Left forelimb (tissue), 1 donor: Measurements from ENCODE around the gene NGFR.
"Not testable (repeated sequence)": the region's sequence is repeated elsewhere in the genome, so short reads cannot be mapped to it uniquely, and the experiment has no call there.

Source experiments
- DNase-seq: peaks from one replicate; pipeline ENCODE4 v3.0.0-alpha.2; 2018; ENCODE audit warnings: low spot score

NGFR gene

DNA sequence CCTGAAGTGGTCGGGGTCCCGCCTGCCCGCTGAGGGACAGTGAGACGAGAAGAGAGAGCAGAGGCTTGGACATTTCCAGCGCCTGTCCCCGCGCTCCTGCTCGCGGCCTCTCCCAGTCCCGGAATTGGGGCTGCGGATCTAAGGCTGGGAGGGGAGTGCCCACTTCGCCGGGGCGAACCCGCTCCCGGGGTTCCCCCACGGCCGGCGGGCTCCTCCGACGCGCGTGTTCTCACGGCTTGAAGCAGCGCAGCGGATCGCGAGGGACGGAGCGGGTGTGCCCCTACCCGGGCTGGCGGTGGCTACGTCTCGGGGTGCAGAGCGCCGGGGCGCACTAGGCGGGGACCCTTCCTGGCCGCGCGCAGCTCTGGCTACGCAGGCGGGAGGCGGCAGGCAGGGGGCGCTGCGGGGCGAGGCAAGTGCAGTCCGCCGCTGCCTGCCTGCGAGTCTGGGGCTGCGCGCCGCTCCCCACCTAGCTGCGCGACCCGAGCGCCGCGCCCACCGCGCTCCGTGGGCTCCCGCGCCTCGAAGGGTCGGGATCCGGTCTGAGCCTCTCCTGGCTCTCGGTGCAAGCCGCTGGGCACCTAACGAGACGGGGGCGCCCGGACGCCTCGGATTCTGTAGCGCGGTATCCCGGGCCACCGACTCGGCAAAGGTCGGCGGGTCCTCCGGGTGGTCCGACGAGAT lies 1.2 kb downstream of the NGFR start:
- peak; percentile 87 for DNase-seq

GRCh38 chr17:49496867-49497147 lies 1.7 kb downstream of the NGFR start:
- peak; percentile 61 for DNase-seq

- peak; percentile 66 for DNase-seq
These were observed 2.3 kb downstream of the NGFR start for GRCh38 chr17:49497148-49498028.

DNA sequence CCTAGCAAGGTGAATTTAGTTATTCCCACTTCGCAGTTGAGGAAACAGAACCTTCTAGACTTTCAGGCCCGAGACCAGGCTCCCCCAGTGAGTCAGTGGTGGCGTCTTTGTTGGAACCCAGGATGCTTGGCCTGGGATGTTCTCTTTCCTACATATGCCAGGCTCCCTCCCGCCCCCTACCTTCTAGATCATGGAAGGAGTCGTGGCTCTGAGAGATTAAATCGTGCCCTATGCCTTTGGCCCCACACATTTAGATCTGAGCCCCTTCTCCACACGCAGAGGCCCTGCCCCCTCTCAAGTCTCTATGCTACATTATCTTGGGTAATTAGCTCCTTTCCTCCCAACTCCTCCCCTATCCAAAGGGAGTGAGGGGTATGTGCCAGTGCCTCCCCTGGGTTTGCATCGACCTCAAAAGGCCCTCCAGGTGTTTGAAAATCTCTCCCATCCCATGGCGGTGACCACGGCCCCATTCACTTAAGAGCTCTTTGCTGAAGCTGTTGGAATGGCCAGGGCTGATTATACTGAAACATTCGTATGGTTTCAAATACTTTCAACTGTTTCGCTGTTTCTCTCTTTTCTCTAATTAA lies 3.0 kb downstream of the NGFR start:
- DNase-seq: no peak

DNA sequence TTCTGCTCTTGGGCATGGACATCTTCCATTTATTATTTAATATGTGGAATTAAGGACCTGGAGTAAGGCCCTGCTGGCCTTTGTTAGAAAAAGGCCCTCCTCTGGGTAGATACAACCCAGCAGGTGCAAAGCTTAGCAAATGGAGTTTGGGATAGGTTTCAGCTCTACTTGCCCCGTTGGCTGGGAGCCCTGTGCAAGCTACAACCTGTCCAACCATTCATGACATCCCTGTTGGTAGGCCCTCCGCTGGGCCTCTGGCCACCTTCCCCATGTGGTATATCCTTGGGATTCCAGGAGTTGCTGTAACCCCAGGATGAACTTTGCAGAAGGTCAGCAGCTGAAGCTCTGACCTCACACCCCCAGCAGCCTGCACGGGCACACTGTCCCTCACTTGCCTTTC lies 6.4 kb downstream of the NGFR start:
- no peak for DNase-seq

DNA sequence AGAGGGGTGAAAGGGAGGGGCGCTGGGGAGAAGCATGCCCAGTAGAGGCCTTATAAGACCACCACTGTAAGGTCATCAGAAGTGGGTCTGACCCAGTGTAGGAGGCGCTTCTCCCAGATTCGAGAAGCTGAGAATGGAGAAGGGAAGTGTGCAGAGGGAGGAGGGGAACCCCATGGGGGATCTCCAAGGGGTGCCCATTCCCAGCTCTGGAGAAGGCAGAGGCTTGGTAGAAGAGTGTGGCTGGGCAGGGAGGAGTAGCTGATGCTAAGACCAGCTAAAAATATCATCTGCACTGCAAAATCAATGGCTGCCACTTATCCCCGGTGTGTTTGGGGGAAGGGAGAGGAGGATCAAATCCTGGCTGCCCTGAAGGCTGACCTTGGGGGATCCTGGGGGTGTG lies 7.2 kb downstream of the NGFR start:
- DNase-seq: no peak

DNA sequence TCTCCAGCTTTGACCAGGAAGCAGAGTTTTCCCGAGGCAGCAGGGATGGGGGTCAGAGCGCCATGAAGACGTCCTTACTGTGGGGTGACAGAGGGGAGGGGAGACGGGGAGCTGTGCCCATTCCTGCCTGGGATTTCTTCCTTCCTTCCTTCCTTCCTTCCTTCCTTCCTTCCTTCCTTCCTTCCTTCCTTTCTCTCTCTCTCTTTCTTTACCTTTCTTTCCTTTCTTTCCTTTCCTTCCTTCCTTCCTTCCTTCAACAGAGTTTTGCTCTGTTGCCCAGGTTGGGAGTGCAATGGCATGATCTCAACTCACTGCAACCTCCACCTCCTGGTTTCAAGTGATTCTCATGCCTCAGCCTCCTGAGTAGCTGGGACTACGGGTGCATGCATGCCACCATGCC lies 7.6 kb downstream of the NGFR start:
- not testable (repeated sequence) for DNase-seq

- no peak for DNase-seq
These were observed 9.3 kb downstream of the NGFR start for GRCh38 chr17:49504369-49504768.

GRCh38 chr17:49505854-49506253 lies 10.8 kb downstream of the NGFR start:
- no peak for DNase-seq

DNA sequence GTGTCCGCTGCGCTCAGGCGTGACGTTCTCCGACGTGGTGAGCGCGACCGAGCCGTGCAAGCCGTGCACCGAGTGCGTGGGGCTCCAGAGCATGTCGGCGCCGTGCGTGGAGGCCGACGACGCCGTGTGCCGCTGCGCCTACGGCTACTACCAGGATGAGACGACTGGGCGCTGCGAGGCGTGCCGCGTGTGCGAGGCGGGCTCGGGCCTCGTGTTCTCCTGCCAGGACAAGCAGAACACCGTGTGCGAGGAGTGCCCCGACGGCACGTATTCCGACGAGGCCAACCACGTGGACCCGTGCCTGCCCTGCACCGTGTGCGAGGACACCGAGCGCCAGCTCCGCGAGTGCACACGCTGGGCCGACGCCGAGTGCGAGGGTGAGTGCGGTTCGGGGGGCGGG lies 11.2 kb downstream of the NGFR start:
- no peak for DNase-seq

DNA sequence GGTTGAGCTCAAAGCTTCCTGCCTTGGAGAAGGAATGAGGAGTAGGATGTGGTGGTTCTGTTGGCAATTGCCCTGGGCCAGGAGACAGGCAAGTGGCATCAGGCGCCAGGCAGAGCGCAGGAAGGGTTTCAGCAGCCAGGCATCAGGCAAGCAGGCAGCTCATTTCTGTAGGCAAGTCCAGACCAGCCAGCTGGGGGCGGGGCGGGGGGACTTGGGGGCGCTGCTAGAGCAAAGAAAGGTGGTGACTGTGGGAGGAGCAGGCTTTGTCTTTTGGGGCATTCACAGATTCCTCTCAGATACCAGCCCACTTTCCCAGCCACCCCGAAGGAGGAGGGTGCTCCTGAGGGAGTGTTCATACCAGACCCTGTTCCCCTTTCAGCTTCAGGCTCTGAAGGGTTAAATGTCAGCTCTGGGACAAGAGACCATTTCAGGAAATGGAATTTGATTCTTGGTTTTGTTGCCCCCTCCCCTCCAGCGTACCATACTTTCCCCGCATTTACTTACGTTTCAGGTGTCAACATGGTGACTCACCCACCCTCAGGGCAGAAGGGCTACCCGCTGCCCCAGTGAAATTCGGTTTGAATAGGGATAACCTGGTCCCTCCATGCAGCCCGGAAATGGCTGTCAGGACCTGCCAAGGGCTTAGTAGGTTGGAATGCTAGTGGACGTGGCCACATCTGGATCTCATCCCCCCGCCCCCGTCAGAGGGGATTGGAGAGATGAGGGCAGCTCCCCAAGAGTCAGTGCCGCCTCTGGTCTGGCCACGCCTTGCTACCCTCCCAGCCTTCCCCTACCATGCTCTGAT lies 13.2 kb downstream of the NGFR start:
- no peak for DNase-seq

DNA sequence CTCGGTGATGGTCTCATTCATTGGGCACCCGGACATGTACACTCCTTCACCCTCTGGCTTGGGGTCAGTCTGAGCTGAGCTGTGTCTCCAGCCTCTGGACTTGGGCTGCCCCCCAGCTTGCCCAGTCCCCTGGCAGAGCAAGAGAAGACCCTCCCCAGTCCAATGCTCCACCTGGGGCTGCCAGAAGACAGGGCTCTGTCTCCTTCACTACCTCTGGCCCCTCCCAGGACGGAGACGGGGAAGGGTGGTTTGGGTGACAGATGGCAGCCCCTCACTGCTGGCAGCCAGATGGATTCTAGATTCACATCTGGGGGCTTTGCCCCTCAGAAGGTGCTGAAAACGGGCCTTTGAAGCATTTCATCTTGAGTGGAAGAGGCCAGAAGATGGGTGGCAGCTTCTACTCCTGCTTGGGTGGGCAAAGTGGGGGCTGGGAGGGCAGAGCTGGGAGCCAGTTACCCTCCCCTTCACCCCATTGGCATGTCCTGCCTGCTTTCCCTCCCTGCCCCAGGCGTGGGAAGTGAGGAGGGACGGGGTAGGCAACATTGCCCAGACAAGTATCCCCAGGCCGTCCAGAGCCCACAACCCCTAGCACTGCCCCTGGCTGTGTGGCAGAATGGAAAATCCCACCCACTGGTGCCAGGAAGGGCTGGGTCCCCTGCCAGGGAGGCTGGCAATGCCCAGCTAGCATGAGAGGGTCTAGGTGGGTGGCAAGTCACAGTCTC lies 13.9 kb downstream of the NGFR start:
- DNase-seq: no peak

DNA sequence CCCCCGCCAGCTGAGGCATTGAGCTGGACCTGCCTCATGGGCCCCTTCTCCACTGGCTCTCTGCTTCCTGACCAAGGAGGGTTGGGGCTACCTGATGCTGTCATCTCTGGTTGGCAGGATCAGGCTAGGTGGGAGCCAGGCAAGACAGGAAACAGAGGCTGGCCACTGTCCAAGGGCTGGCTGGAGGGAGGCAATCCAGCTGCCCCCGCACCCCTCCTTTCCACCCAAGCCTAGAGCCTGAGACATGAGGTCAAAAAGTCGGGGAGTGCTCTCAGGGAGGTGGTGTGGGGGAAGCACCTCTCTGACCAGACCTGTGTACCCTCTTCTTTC lies 14.5 kb downstream of the NGFR start:
- DNase-seq: no peak

DNA sequence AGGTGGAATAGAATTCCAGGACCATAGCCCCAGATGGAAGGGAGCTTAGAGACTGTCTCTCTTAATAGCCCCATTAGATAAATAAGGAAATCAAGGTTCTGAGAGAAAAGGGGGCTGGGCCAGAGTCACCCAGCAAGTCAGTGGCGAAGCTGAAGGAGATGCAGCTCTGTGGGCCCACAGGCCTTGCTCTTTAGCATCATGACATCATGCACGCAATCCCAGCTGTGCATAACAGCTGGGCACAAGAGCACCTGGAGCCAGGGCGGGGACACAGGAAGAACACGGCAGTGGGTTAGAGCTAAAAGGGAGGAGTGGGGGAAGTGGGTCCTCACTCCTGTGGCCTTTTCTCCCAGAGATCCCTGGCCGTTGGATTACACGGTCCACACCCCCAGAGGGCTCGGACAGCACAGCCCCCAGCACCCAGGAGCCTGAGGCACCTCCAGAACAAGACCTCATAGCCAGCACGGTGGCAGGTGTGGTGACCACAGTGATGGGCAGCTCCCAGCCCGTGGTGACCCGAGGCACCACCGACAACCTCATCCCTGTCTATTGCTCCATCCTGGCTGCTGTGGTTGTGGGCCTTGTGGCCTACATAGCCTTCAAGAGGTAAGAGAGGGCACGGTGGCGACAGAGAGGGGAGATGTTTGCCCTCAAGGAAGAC lies 15.1 kb downstream of the NGFR start:
- DNase-seq: no peak

DNA sequence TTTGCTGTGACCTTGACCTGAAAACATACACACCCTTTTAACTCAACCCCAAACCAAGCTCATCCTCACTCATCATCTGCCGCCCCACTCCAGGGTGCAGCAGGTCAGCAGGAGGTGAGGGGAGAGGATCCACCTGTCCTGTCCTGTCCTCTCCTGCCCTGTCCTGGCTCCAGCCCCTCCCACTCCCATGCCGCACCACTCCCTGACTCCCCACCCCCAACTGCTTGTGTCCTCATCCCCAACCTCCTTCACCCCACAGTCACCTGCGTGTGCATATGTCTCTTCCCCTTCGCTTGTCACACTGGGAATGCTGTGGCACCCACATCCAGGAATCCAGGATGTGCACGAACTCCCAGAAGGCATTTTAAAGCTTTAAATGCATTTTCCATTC lies 15.6 kb downstream of the NGFR start:
- no peak for DNase-seq

- no peak for DNase-seq
These were observed 16.7 kb downstream of the NGFR start for GRCh38 chr17:49511810-49512209.

DNA sequence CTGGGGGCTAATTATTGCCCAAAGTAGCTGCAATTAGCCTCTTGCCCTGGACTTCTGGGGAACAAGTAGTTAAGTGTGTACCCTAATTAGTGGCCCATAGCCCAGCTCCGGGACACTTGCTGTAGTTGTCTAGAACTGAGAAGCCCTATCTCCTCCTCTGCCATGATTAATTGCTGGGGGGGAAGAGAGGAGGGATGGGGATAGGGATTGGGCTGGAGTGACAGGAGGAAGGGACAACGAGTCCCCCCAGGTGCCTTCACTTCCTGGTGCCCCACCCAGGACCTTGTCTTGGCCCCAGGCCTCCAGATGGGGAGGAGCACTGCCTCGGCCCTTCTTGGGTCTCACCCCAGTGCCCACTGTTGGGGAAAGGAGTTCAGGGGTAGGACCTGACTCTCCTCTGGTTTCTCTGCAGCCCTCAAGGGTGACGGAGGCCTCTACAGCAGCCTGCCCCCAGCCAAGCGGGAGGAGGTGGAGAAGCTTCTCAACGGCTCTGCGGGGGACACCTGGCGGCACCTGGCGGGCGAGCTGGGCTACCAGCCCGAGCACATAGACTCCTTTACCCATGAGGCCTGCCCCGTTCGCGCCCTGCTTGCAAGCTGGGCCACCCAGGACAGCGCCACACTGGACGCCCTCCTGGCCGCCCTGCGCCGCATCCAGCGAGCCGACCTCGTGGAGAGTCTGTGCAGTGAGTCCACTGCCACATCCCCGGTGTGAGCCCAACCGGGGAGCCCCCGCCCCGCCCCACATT lies 17.4 kb downstream of the NGFR start:
- no peak for DNase-seq

DNA sequence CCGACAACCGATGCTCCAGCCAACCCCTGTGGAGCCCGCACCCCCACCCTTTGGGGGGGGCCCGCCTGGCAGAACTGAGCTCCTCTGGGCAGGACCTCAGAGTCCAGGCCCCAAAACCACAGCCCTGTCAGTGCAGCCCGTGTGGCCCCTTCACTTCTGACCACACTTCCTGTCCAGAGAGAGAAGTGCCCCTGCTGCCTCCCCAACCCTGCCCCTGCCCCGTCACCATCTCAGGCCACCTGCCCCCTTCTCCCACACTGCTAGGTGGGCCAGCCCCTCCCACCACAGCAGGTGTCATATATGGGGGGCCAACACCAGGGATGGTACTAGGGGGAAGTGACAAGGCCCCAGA lies 17.9 kb downstream of the NGFR start:
- no peak for DNase-seq

- no peak for DNase-seq
These were observed 18.5 kb downstream of the NGFR start for GRCh38 chr17:49513641-49514040.

DNA sequence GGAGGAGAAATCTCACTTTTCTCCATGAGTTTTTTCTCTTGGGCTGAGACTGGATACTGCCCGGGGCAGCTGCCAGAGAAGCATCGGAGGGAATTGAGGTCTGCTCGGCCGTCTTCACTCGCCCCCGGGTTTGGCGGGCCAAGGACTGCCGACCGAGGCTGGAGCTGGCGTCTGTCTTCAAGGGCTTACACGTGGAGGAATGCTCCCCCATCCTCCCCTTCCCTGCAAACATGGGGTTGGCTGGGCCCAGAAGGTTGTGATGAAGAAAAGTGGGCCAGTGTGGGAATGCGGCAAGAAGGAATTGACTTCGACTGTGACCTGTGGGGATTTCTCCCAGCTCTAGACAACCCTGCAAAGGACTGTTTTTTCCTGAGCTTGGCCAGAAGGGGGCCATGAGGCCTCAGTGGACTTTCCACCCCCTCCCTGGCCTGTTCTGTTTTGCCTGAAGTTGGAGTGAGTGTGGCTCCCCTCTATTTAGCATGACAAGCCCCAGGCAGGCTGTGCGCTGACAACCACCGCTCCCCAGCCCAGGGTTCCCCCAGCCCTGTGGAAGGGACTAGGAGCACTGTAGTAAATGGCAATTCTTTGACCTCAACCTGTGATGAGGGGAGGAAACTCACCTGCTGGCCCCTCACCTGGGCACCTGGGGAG lies 19.1 kb downstream of the NGFR start:
- DNase-seq: peak; percentile 79
